WERI-Rb-1 (cell line): Measurements from ENCODE around the gene EFCAB6.

ENCODE experiments used
- DNase-seq: peaks from one replicate; pipeline ENCODE4 v3.0.0-alpha.2; 2020
- H3K27ac ChIP-seq: fragments of 250-450 bp; sonication (Bioruptor Pico); 2 replicates; pipeline ENCODE4 v1.5.1; 2020; ENCODE audit warnings: mild to moderate bottlenecking, moderate library complexity
- H3K27me3 ChIP-seq: fragments of 250-450 bp; sonication (Bioruptor Pico); 2 replicates; pipeline ENCODE4 v1.5.1; 2021; ENCODE audit warnings: mild to moderate bottlenecking, low read depth, moderate library complexity; ENCODE audit not compliant: insufficient read depth, severe bottlenecking
- H3K36me3 ChIP-seq: fragments of 250-450 bp; sonication (Bioruptor Pico); 2 replicates; pipeline ENCODE4 v1.5.1; 2020; ENCODE audit warnings: mild to moderate bottlenecking, moderate library complexity
- H3K4me3 ChIP-seq: 2 replicates; pipeline ENCODE4 v1.5.1; 2011; ENCODE audit warnings: low read depth, mild to moderate bottlenecking, control low read depth, low read length
- H3K9me3 ChIP-seq: fragments of 250-450 bp; sonication (Bioruptor Pico); 2 replicates; pipeline ENCODE4 v1.5.1; 2021; ENCODE audit warnings: mild to moderate bottlenecking, moderate library complexity; ENCODE audit not compliant: severe bottlenecking
- TF ChIP-seq, protein P1 (sequence below): IDR thresholded peaks from 2 replicates; pipeline ENCODE4 v1.5.1; 2011; ENCODE audit warnings: low read depth, mild to moderate bottlenecking, control low read depth, inconsistent platforms, low read length

EFCAB6 gene

DNA sequence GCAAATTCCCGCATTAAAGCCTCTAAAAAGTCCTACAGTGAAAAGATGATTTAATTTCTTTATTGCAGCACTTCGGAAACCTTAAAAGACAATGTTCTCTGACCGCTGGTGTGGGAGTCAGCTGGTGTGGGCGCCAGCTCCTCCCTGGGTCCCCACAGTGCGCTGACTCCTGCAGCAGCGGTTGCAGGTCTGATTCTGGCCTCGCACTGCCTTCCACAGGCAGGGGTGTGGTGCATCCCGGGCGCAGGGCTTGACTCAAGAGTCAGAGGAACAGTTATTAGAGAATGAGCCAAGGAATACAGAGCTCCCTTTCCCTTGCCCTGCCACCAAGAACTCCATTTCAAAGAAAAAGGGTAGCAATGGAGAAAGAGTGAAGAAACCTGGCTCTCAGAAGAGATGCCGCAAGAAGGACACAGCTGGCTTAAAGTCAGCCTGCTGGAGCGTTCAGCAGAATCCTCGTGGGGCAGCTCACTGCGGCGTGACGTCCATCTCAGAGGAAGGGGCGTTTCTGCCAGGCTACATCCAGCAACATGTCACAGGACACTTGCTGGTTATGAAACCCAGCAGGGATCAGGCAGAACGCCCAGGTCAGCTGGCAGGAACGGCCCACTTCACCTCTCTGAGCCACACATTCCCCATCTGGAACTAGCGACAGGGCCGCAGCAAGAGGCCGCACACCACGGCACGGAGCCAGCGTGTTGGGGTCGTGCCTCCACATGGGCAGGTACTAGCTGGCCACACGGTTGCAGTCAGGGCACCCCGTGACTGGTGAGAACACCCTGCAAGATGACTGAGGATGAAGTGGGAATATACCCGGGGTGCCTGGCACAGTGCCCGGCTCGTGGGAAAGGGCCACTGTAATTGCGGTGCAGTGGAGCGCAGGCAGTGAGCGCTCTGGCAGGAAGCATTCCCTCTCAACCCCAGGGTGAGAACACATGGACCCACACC, 18.1 kb upstream of the EFCAB6 start:
- Histone ChIP-seq H3K4me3 (no peak overlapping the region), H3K9me3 (no peaks in the 10 kb centered on the region), H3K27ac (no peak overlapping the region), H3K27me3 (no peaks in the 10 kb centered on the region), H3K36me3 (peaks cover 80% of the 10 kb centered on the region)
- DNase-seq, result no peak
- TF ChIP-seq, protein P1, sequence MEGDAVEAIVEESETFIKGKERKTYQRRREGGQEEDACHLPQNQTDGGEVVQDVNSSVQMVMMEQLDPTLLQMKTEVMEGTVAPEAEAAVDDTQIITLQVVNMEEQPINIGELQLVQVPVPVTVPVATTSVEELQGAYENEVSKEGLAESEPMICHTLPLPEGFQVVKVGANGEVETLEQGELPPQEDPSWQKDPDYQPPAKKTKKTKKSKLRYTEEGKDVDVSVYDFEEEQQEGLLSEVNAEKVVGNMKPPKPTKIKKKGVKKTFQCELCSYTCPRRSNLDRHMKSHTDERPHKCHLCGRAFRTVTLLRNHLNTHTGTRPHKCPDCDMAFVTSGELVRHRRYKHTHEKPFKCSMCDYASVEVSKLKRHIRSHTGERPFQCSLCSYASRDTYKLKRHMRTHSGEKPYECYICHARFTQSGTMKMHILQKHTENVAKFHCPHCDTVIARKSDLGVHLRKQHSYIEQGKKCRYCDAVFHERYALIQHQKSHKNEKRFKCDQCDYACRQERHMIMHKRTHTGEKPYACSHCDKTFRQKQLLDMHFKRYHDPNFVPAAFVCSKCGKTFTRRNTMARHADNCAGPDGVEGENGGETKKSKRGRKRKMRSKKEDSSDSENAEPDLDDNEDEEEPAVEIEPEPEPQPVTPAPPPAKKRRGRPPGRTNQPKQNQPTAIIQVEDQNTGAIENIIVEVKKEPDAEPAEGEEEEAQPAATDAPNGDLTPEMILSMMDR, result no peak

DNA sequence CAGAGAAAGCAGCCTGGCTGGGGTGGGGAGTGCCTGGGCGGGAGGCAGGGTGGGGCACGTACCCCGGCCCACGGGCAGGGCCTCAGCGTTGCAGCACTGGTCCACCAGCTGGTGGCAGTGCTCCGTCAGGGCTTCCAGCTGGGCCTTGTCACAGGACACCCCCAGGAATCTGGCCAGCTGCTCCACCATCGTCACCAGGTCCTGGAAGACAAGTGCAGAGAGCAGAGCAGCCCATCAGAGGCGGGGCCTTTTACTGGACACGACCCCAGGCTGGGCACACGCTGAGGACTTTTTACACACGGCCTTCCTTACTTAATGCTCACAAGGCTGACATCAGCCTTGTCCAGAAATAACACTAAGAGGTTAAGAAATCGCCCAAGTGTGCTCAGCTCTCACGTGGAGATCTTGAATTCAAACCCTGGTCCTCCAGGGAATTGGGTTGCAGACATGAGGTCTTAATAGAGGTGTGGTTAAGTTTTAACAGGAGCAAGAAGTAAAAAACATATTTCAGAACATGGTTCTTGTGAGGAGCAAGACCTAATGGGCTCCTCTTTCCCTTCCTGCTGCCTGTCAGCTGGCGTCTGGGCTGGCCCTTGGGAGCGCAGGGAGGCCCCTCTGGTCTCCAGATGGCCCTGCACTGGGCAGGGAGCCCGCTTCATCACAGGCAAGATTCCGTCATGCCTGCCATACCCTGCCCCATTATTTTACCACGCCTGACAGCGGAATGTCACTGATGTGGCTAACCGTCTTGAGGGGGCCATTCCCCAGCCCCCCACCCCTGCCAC, 17.1 kb upstream of the EFCAB6 start:
- H3K27ac ChIP-seq, result no peak overlapping the region
- DNase-seq, result peak; percentile 44
- no peaks in the 10 kb centered on the region for H3K9me3 ChIP-seq
- TF ChIP-seq, protein P1, result peak; percentile 56
- peaks cover 84% of the 10 kb centered on the region for H3K36me3 ChIP-seq
- H3K27me3 ChIP-seq, result no peaks in the 10 kb centered on the region
- H3K4me3 ChIP-seq, result no peak overlapping the region

DNA sequence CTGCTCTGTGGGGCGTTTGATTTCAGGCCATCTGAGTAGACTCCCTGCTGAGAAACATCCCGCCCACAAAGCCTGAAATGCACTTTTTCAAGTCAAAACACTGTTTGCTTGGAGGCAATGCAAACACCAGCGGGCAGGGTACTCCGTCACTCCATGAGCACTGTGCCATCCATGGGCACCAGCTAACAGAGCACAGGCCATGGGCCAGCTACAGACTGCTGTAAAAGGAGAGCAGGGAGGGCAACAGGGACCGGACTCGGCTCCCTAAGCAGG, 16.6 kb upstream of the EFCAB6 start:
- no peak overlapping the region for H3K27ac ChIP-seq
- H3K4me3 ChIP-seq, result no peak overlapping the region
- peaks cover 81% of the 10 kb centered on the region for H3K36me3 ChIP-seq
- no peak for DNase-seq
- no peaks in the 10 kb centered on the region for H3K27me3 ChIP-seq
- TF ChIP-seq, protein P1, result no peak
- H3K9me3 ChIP-seq, result no peaks in the 10 kb centered on the region

DNA sequence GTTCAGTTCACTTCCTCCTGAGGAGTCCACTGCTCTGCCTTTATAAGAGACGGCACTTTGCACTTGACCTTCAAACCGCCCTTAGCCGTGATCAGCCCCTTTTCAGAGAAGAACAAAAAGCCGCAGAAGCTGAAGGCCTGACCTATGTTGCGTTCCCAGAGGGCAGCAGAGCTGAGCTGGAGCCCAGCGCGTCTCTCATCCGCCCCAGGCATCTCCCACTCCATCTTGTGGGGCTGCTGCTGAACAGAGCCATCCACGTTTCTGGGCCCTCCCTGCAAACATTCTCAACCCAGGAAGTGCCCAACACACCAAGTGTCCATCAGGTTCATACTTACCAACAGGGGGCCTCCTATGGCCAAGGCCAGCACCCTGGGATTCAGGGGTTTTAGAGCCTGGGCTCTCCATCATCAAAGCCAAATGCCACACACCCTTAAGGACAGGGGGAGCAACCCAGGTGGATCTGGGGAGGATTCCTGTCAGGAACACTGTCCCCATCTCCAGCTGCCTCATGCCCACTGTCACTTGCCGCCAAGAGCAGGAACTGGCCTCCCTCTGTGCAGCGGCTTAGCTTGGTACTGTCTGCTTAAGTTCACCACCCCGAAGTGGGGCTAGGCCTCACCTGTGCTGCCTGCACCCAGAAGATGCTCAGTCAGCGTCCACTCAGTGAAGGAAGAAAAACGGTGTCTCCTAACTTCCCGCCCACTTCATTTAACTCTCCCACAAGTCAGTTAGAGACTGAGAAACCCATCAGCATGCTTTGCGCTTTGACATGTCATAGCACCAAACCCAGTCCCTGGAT, 16.0 kb upstream of the EFCAB6 start:
- H3K9me3 ChIP-seq, result no peaks in the 10 kb centered on the region

More for the DNA sequence above, 16.0 kb upstream of the EFCAB6 start:
- Histone ChIP-seq H3K4me3 (no peak overlapping the region), H3K27me3 (no peaks in the 10 kb centered on the region), H3K36me3 (peaks cover 79% of the 10 kb centered on the region), H3K27ac (no peak overlapping the region)
- DNase-seq, result peak; percentile 8
- TF ChIP-seq, protein P1, result peak; percentile 30; the same call in 1 of the 2 replicates
